Astrocyte (in vitro differentiated cells and primary cell): ENCODE data around the gene FOXL3.

ENCODE experiments used
- CTCF ChIP-seq: IDR thresholded peaks from 2 replicates; pipeline ENCODE4 v1.5.1; 2011; ENCODE audit warnings: low read depth, mild to moderate bottlenecking, inconsistent platforms, low read length, moderate library complexity; ENCODE audit not compliant: insufficient read depth
- EZH2 ChIP-seq: IDR thresholded peaks from 2 replicates; pipeline ENCODE4 v1.6.1; 2012; ENCODE audit warnings: mild to moderate bottlenecking, low read length, inconsistent platforms; ENCODE audit not compliant: insufficient read depth

- TF ChIP-seq CTCF (no peak), EZH2 (no peak)
These were observed 33.4 kb downstream of the FOXL3 start for GRCh38 chr7:323410-323809.
